ENCODE measurements around the gene VPS13C. TPM values are rescaled to one million over a fixed set of nuclear protein-coding genes. Genes with fewer than 3 reads are reported as not detected.

Gene VPS13C
- total RNA-seq, 4 donors from 2014 or later = 29.0 to 38.2 (median 36.1) TPM

DNA sequence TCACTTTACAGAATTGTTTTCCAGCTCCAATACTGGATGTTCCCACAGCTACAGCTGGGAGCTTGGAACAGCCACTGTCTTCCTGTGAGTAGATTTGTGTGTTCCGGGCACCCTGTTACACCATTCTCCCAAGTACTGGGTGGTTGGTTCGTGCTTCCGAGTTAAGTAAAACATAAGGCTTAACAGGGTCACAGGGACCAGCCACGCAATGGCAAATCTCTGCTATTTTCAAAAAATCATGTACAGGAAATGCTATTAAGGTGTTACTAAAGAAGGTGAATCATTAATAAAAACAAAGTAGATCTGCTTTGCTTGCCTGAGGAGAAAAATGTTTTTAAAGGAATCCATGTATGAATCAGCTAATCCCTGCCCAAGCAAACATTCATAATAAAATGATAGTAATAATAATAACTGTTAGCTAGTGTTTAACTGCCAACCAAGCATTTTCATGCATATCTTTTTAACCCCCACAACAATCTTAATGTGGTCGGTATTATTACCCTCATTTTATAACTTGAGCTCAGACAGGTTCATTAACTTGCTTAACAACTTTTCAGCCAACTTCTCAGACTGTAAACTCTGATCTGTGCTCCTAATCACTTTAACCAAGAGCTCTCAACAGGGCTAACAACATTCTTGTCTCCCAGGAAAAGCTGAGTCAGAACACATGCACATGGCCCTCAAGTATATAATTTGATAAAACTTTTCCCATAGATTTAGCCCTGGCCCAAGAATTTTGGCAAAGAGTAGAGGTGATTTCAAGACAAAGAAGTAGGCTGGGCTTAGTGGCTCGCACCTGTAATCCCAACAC, 3.8 kb upstream of the VPS13C start:
- 53 to 61% methylated on average over 6 of the region's 6 CpGs for WGBS, 2 donors
- DNase-seq (ENCODE audit: low spot score in 2 of 2) = no peak

DNA sequence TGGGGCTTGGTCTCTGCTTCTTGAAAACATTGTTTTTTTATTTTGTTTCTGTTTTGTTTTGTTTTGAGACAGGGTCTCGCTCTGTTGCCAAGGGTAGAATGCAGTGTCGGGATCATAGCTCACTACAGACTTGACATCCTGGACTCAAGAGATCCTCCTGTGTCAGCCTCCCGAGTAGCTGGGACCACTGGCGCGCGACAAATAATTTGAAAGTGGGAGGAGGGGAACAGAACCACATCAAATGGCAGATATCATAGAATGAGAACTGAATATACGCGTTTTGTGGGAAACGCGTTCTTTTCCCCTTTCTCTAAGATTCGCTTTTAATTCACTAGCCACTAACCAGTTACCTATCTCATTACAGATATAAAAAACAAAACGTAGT, 641 bp upstream of the VPS13C start:
- peak overlapping the region; percentile 90 for H3K4me3 ChIP-seq (ENCODE audit: low read depth, poor library complexity, severe bottlenecking)
- WGBS, 2 donors = 2 to 4% methylated on average over 12 of the region's 12 CpGs
- DNase-seq (ENCODE audit: low spot score in 2 of 2) = no peak
- intact Hi-C loops (cut with DNase I; ENCODE audit: low total_unique reads) = no loop called here
- TF ChIP-seq, protein P1, sequence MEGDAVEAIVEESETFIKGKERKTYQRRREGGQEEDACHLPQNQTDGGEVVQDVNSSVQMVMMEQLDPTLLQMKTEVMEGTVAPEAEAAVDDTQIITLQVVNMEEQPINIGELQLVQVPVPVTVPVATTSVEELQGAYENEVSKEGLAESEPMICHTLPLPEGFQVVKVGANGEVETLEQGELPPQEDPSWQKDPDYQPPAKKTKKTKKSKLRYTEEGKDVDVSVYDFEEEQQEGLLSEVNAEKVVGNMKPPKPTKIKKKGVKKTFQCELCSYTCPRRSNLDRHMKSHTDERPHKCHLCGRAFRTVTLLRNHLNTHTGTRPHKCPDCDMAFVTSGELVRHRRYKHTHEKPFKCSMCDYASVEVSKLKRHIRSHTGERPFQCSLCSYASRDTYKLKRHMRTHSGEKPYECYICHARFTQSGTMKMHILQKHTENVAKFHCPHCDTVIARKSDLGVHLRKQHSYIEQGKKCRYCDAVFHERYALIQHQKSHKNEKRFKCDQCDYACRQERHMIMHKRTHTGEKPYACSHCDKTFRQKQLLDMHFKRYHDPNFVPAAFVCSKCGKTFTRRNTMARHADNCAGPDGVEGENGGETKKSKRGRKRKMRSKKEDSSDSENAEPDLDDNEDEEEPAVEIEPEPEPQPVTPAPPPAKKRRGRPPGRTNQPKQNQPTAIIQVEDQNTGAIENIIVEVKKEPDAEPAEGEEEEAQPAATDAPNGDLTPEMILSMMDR (IDR thresholded peaks at IDR 0.05) = no peak
- TF ChIP-seq POLR2A (IDR thresholded peaks at IDR 0.05) = no peak

More for the DNA sequence above, 3.8 kb upstream of the VPS13C start:
- intact Hi-C loops (cut with DNase I; ENCODE audit: low total_unique reads) = no loop called here
- no peak for TF ChIP-seq POLR2A (IDR thresholded peaks at IDR 0.05)
- TF ChIP-seq, protein P1 (IDR thresholded peaks at IDR 0.05) = no peak
- no peak overlapping the region for H3K4me3 ChIP-seq (ENCODE audit: low read depth, poor library complexity, severe bottlenecking)

GRCh38 chr15:62059816-62060112, 483 bp downstream of the VPS13C start:
- peak overlapping the region; percentile 90 for H3K4me3 ChIP-seq (ENCODE audit: low read depth, poor library complexity, severe bottlenecking)
- peak in 1 of 2 donors; percentile 87 for DNase-seq (ENCODE audit: low spot score in 2 of 2)
- intact Hi-C loops (cut with DNase I; ENCODE audit: low total_unique reads) = no loop called here
- WGBS, 2 donors = 0% methylated on average over 8 to 19 of the region's 19 CpGs
- TF ChIP-seq, protein P1 (IDR thresholded peaks at IDR 0.05) = no peak

DNA sequence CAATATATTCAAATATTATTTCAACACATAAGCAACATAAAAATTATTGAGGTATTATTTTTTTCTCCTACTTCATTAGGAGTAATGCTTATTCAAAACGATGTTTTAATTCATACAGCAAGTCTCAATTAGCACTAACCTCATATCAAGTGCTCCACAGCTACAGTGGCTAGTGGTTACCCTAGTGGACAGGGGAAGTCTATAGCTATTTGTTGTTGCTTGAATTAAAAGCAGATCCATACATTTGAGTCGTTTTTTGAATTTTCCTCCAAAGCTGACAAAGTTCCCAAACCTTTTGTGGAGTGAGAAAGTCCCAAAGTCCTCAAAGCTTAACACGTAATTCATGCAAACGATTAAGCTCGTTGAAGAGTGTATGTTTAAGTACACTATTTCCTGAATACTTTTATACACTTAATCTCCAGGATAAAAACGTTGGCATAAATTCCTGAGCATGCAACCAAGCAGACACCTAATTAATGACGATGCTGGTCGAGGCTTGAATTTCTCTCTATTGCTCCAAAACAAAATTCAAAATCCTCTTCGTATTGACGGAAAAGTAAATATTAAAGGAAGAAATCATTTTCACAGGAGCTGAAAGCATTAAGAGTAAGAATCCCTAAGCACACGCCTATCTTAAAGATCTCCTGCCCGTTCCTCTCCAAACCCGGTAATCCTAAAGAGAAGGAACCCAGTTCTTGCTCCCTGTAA, 985 bp downstream of the VPS13C start:
- no peak for DNase-seq (ENCODE audit: low spot score in 2 of 2)
- intact Hi-C loops (cut with DNase I; ENCODE audit: low total_unique reads) = no loop called here
- 4 to 6% methylated on average over 13 of the region's 13 CpGs for WGBS, 2 donors
- peak overlapping the region; percentile 90 for H3K4me3 ChIP-seq (ENCODE audit: low read depth, poor library complexity, severe bottlenecking)
- TF ChIP-seq, protein P1 (IDR thresholded peaks at IDR 0.05) = no peak
- TF ChIP-seq POLR2A (IDR thresholded peaks at IDR 0.05) = no peak

GRCh38 chr15:62058327-62059028, 1.8 kb downstream of the VPS13C start:
- WGBS, 2 donors = 88% methylated on average over 5 of the region's 5 CpGs
- intact Hi-C loops (cut with DNase I; ENCODE audit: low total_unique reads) = no loop called here
- H3K4me3 ChIP-seq (ENCODE audit: low read depth, poor library complexity, severe bottlenecking) = no peak overlapping the region
- TF ChIP-seq, protein P1 (IDR thresholded peaks at IDR 0.05) = no peak
- no peak for TF ChIP-seq POLR2A (IDR thresholded peaks at IDR 0.05)
- DNase-seq (ENCODE audit: low spot score in 2 of 2) = no peak
